Measurements from ENCODE around the gene CCDC91. TPM values are rescaled to one million over a fixed set of nuclear protein-coding genes. Genes with fewer than 3 reads are reported as not detected.
A peak's percentile ranks its signal among the peaks of the same experiment; 100 is the strongest.

CCDC91 gene, protein sequence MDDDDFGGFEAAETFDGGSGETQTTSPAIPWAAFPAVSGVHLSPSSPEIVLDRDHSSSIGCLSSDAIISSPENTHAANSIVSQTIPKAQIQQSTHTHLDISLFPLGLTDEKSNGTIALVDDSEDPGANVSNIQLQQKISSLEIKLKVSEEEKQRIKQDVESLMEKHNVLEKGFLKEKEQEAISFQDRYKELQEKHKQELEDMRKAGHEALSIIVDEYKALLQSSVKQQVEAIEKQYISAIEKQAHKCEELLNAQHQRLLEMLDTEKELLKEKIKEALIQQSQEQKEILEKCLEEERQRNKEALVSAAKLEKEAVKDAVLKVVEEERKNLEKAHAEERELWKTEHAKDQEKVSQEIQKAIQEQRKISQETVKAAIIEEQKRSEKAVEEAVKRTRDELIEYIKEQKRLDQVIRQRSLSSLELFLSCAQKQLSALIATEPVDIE
- 35.8 TPM for total RNA-seq

- ATAC-seq = peak; percentile 91
- intact Hi-C loops (cut with DNase I) = no loop called here
- DNase-seq (ENCODE audit: low spot score) = peak; percentile 90
Measured at GRCh38 chr12:28190321-28191050, at the start of gene CCDC91. Gene CCDC91, plus strand, starts transcription at chr12:28190456. Its CDS starts 66,760 bp downstream, at chr12:28257216.

DNA sequence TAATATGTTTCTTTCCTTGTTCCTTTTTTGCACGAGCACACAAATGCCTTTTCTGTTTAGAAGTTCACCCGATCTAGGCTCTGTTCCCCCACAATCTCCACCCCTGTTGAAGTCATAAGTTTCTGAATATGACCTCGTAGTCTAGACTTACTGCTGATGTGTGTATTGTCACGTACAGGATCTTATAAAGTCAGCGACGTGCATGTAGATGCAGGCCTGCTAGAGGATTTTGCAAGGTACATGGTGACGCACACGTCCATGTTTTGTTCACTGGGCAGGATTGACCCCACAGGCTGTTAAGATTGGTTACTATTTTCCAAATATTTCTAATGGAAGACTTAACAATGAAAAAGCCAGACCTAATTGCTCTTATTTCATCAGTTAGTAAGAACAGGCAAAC is 46.2 kb upstream of the CCDC91 start:
- ATAC-seq (no peak), DNase-seq (ENCODE audit: low spot score) (no peak)
- intact Hi-C loops (cut with DNase I) = no loop called here

DNA sequence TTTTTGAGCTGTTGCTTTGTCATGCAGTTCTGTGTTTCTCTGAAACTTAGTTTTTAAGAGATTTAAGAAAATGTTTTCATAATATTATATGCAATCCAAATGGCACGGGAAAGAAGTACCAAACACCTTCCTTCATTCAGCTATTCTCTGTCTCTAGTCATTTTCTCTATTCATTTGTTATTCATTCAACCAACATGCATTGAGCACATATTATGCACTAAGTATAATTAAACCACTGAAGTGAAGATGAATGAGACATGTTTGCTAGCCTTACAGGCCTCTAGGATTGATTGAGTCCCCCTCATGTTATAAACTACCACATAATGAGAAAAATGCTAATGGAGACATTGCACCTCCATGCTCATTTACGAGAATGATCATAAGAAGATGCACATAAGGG is 45.7 kb upstream of the CCDC91 start:
- no peak for ATAC-seq
- intact Hi-C loops (cut with DNase I) = no loop called here
- DNase-seq (ENCODE audit: low spot score) = no peak

DNA sequence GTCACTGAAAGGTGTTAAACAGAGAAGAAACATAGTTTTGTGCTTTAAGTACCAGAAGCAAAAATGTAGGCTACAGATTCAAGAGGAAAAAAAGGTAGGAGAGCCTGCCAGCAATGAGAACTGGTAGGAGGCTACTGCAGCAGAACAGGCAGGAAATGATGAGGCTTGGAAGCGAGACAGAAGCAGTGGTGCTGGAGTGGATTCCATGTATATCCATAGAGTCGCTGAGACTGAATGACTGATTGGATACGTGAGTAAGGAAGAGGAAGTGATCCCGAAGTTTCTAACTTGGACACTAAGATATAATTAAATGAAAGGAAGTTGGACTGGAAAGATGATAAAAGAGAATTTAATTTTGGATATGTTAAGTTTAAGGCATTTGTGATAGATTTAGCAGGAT is 45.0 kb upstream of the CCDC91 start:
- ATAC-seq (no peak), DNase-seq (ENCODE audit: low spot score) (no peak)
- intact Hi-C loops (cut with DNase I) = no loop called here

DNA sequence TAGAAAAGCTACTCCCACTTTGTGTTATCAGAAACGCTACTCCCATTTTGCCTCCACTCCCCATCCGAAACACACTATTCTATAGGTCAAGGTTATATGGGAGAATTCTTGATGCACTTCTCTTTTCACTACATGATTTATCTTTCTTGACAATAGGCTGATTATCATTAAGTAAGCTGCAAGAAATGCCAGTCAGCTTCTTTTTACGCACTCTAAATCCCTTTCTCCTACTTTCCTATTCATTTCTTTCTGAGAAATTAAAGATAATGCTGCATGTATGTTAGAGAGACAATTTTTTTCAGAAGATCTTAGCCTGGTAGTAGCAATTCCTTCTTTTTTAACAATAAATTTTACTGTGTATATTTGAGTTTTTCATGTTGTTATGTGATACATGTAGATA is 41.0 kb upstream of the CCDC91 start:
- intact Hi-C loops (cut with DNase I) = no loop called here
- DNase-seq (ENCODE audit: low spot score) (no peak), ATAC-seq (no peak)

DNA sequence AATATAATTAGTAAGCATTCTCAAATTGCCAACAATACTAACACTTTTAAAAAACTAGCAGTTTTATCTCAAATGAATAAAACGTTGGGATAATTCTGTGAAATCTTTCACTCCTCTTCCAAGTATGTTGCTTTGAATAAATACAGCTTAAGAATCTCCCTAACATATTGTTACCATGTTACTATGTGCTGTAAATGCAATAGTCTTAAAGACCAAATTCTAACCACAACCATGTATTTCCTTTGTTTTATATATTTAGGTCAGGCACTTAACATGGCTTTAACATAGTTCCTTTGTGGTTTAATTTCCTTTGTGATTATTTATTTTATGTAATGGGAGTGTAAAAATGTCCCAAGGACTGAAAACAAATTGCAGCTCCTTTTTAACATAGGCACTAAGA is 33.9 kb upstream of the CCDC91 start:
- DNase-seq (ENCODE audit: low spot score) (no peak), ATAC-seq (no peak)
- intact Hi-C loops (cut with DNase I) = no loop called here

DNA sequence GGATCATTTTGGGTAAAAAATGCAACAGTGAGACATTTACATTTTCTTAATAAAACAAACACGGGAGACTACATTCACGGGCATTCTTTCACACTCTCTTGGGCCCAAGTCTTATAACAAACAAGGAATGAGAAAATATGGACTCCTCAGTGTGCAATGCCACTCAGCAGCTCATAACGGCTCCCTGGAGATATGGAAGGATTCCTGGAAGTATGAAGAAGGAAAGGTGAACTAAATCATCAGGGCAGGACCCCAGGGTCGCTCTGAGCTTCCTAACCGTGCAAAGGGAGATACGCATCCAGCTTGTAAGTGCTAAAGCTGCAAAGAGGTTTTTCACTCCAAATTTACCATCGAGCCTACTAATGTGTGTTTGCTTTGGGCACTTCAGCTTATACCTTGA is 33.5 kb upstream of the CCDC91 start:
- intact Hi-C loops (cut with DNase I) = no loop called here
- no peak for ATAC-seq
- no peak for DNase-seq (ENCODE audit: low spot score)

GRCh38 chr12:28158353-28158752 is 31.9 kb upstream of the CCDC91 start:
- ATAC-seq (no peak), DNase-seq (ENCODE audit: low spot score) (no peak)
- intact Hi-C loops (cut with DNase I) = no loop called here

- DNase-seq (ENCODE audit: low spot score) = no peak
- no peak for ATAC-seq
- intact Hi-C loops (cut with DNase I) = no loop called here
Measured at GRCh38 chr12:28159688-28160087, 30.6 kb upstream of the CCDC91 start.

GRCh38 chr12:28161697-28162096 is 28.6 kb upstream of the CCDC91 start:
- ATAC-seq (no peak), DNase-seq (ENCODE audit: low spot score) (no peak)
- intact Hi-C loops (cut with DNase I) = no loop called here

DNA sequence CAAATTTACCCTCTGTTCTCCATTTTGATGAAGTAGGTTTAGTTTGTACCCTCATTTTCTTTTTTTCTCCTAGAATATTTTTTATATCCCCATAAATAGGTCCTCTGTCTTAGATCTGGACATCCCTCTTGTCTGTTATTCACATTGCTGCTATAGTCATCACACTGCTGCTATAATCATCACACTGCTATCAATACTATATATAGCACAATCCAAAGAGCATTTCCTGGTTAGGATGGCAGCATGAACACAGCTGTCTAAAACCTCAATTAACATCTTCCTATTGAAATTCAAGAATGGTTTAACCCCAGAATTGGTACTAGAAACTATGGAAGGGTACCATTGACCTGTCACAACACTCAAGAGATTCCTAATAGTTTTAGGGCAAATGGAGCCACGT is 27.6 kb upstream of the CCDC91 start:
- ATAC-seq (no peak), DNase-seq (ENCODE audit: low spot score) (no peak)
- intact Hi-C loops (cut with DNase I) = no loop called here

GRCh38 chr12:28164644-28165275 is 25.5 kb upstream of the CCDC91 start:
- ATAC-seq (no peak), DNase-seq (ENCODE audit: low spot score) (no peak)
- intact Hi-C loops (cut with DNase I) = no loop called here

DNA sequence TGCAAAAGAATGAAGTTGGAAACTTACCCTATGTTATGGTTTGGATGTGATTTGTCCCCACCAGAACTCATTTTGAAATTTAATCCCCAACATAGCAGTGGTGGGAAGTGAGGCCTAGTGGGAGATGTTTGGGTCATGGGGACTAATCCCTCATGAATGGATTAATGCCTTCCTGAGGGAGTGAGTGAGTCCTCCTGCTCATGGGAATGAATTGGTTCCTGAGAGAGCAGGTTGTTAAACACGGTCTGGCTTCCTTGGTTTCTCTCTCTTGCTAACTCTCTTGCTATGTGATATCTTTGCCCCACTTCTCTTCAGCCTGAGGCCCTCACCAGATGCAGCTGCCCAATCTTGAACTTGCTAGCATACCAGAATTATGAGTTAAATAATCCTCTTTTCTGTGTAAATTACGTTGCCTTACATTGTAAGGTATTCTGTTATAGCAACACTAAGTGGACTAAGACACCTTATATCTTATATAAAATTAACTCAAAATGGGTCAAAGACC is 22.2 kb upstream of the CCDC91 start:
- ATAC-seq (no peak), DNase-seq (ENCODE audit: low spot score) (no peak)
- intact Hi-C loops (cut with DNase I) = no loop called here

GRCh38 chr12:28171356-28172060 is 18.7 kb upstream of the CCDC91 start:
- DNase-seq (ENCODE audit: low spot score) (no peak), ATAC-seq (no peak)
- intact Hi-C loops (cut with DNase I) = no loop called here

- intact Hi-C loops (cut with DNase I) = no loop called here
- ATAC-seq = peak; percentile 53
- no peak for DNase-seq (ENCODE audit: low spot score)
Measured at GRCh38 chr12:28172434-28173030, 17.7 kb upstream of the CCDC91 start.

- ATAC-seq = no peak
- intact Hi-C loops (cut with DNase I) = no loop called here
- DNase-seq (ENCODE audit: low spot score) = no peak
Measured at GRCh38 chr12:28173440-28173839, 16.8 kb upstream of the CCDC91 start.

- ATAC-seq = no peak
- intact Hi-C loops (cut with DNase I) = no loop called here
- no peak for DNase-seq (ENCODE audit: low spot score)
Measured at GRCh38 chr12:28175098-28175589, 15.1 kb upstream of the CCDC91 start.

- DNase-seq (ENCODE audit: low spot score) (no peak), ATAC-seq (no peak)
- intact Hi-C loops (cut with DNase I) = no loop called here
Measured at GRCh38 chr12:28176295-28176694, 14.0 kb upstream of the CCDC91 start.

- ATAC-seq (no peak), DNase-seq (ENCODE audit: low spot score) (no peak)
- intact Hi-C loops (cut with DNase I) = no loop called here
Measured at GRCh38 chr12:28177461-28177860, 12.8 kb upstream of the CCDC91 start.
